ENCODE measurements around the gene ADAMTS17.
"Not testable (repeated sequence)": the region's sequence is repeated elsewhere in the genome, so short reads cannot be mapped to it uniquely, and the experiment has no call there.

ADAMTS17 gene

GRCh38 chr15:100339451-100339850 lies 2.3 kb downstream of the ADAMTS17 start:
- not testable (repeated sequence) for DNase-seq (ENCODE audit: low read depth in 2 of 2)

- peak; percentile 29 to 42 for DNase-seq (ENCODE audit: low read depth in 2 of 2)
These were observed 2.8 kb downstream of the ADAMTS17 start for GRCh38 chr15:100338971-100339444.

- DNase-seq (ENCODE audit: low read depth in 2 of 2), result no peak
These were observed 3.5 kb downstream of the ADAMTS17 start for GRCh38 chr15:100338247-100338646.

GRCh38 chr15:100337096-100338044 lies 4.4 kb downstream of the ADAMTS17 start:
- DNase-seq (ENCODE audit: low read depth in 2 of 2), result no peak

- no peak for DNase-seq (ENCODE audit: low read depth in 2 of 2)
These were observed 5.7 kb downstream of the ADAMTS17 start for GRCh38 chr15:100336061-100336460.

GRCh38 chr15:100335335-100335999 lies 6.3 kb downstream of the ADAMTS17 start:
- DNase-seq (ENCODE audit: low read depth in 2 of 2), result no peak

- DNase-seq (ENCODE audit: low read depth in 2 of 2), result no peak
These were observed 6.9 kb downstream of the ADAMTS17 start for GRCh38 chr15:100334905-100335304.

- no peak for DNase-seq (ENCODE audit: low read depth in 2 of 2)
These were observed 7.3 kb downstream of the ADAMTS17 start for GRCh38 chr15:100334456-100334855.

GRCh38 chr15:100334015-100334414 lies 7.8 kb downstream of the ADAMTS17 start:
- DNase-seq (ENCODE audit: low read depth in 2 of 2), result no peak

- no peak for DNase-seq (ENCODE audit: low read depth in 2 of 2)
These were observed 8.5 kb downstream of the ADAMTS17 start for GRCh38 chr15:100333236-100333635.

- no peak for DNase-seq (ENCODE audit: low read depth in 2 of 2)
These were observed 9.1 kb downstream of the ADAMTS17 start for GRCh38 chr15:100332721-100333120.

- no peak for DNase-seq (ENCODE audit: low read depth in 2 of 2)
These were observed 9.5 kb downstream of the ADAMTS17 start for GRCh38 chr15:100332231-100332630.

GRCh38 chr15:100330629-100331215 lies 11.1 kb downstream of the ADAMTS17 start:
- no peak for DNase-seq (ENCODE audit: low read depth in 2 of 2)

- no peak for DNase-seq (ENCODE audit: low read depth in 2 of 2)
These were observed 11.6 kb downstream of the ADAMTS17 start for GRCh38 chr15:100330221-100330620.

GRCh38 chr15:100328796-100329195 lies 13.0 kb downstream of the ADAMTS17 start:
- DNase-seq (ENCODE audit: low read depth in 2 of 2), result no peak

GRCh38 chr15:100318880-100319279 lies 22.9 kb downstream of the ADAMTS17 start:
- no peak for DNase-seq (ENCODE audit: low read depth in 2 of 2)

- no peak for DNase-seq (ENCODE audit: low read depth in 2 of 2)
These were observed 26.9 kb downstream of the ADAMTS17 start for GRCh38 chr15:100314809-100315400.

GRCh38 chr15:100311833-100312476 lies 29.8 kb downstream of the ADAMTS17 start:
- no peak for DNase-seq (ENCODE audit: low read depth in 2 of 2)

GRCh38 chr15:100311154-100311625 lies 30.6 kb downstream of the ADAMTS17 start:
- DNase-seq (ENCODE audit: low read depth in 2 of 2), result no peak

- DNase-seq (ENCODE audit: low read depth in 2 of 2), result no peak
These were observed 31.1 kb downstream of the ADAMTS17 start for GRCh38 chr15:100310513-100311153.

GRCh38 chr15:100310041-100310405 lies 31.8 kb downstream of the ADAMTS17 start:
- no peak for DNase-seq (ENCODE audit: low read depth in 2 of 2)

Measured in fibroblast of skin of left biceps (primary cell).